Measurements from ENCODE around the gene SRCAP. TPM values are rescaled to one million over a fixed set of nuclear protein-coding genes. Genes with fewer than 3 reads are reported as not detected.

SRCAP gene
- total and polyA plus RNA-seq, 2 experiments from 2014 or later, result 15.3 to 33.6 TPM

- Histone ChIP-seq H3K27me3 (no peaks in the 10 kb centered on the region), H3K36me3 (replicated peaks; ENCODE audit: insufficient read depth, low read depth) (no peaks in the 10 kb centered on the region), H3K9me2 (replicated peaks; ENCODE audit: insufficient read depth) (no peaks in the 10 kb centered on the region), H4K20me1 (ENCODE audit: insufficient read depth, poor library complexity, severe bottlenecking) (peaks cover 6% of the 10 kb centered on the region), H3K4me3 (peak overlapping the region; percentile 95), H3K9me3 (ENCODE audit: low read depth) (no peaks in the 10 kb centered on the region), H3K4me2 (peak overlapping the region; percentile 97), H3K27ac (peak overlapping the region; percentile 98), H3K79me2 (peaks cover 47% of the 10 kb centered on the region), H2AFZ (no peak overlapping the region), H3K4me1 (ENCODE audit: insufficient read depth) (peaks cover 20% of the 10 kb centered on the region)
- 86% methylated on average over 7 of the region's 7 CpGs for WGBS (ENCODE audit: low lambda C conversion rate, missing lambda C conversion rate)
- TF ChIP-seq EZH2phosphoT487 (IDR thresholded peaks at IDR 0.05; ENCODE audit: low read depth, severe bottlenecking, unreplicated experiment), result no peak
- no peak for TF ChIP-seq CTCF (IDR thresholded peaks at IDR 0.05; ENCODE audit: poor library complexity)
- TF ChIP-seq EZH2 (IDR thresholded peaks at IDR 0.05; ENCODE audit: borderline replicate concordance), result no peak
- DNase-seq (ENCODE audit: low spot score), result peak; percentile 32
Observed at GRCh38 chr16:30785126-30786106, 86.4 kb downstream of the SRCAP start.

GRCh38 chr16:30786115-30786935 lies 87.4 kb downstream of the SRCAP start:
- H3K9me3 ChIP-seq (ENCODE audit: low read depth), result no peaks in the 10 kb centered on the region
- TF ChIP-seq EZH2phosphoT487 (IDR thresholded peaks at IDR 0.05; ENCODE audit: low read depth, severe bottlenecking, unreplicated experiment), result no peak
- no peak for TF ChIP-seq CTCF (IDR thresholded peaks at IDR 0.05; ENCODE audit: poor library complexity)
- no peak for TF ChIP-seq EZH2 (IDR thresholded peaks at IDR 0.05; ENCODE audit: borderline replicate concordance)
- H3K4me3 ChIP-seq, result peak overlapping the region; percentile 95
- H2AFZ ChIP-seq, result peak overlapping the region; percentile 99
- no peaks in the 10 kb centered on the region for H3K27me3 ChIP-seq
- 10% methylated on average over 18 of the region's 57 CpGs for WGBS (ENCODE audit: low lambda C conversion rate, missing lambda C conversion rate)
- peak; percentile 88 for DNase-seq (ENCODE audit: low spot score)
- H3K27ac ChIP-seq, result peak overlapping the region; percentile 98
- H4K20me1 ChIP-seq (ENCODE audit: insufficient read depth, poor library complexity, severe bottlenecking), result peaks cover 6% of the 10 kb centered on the region
- peaks cover 46% of the 10 kb centered on the region for H3K79me2 ChIP-seq
- no peaks in the 10 kb centered on the region for H3K36me3 ChIP-seq (replicated peaks; ENCODE audit: insufficient read depth, low read depth)
- peak overlapping the region; percentile 97 for H3K4me2 ChIP-seq
- H3K9me2 ChIP-seq (replicated peaks; ENCODE audit: insufficient read depth), result no peaks in the 10 kb centered on the region
- peaks cover 20% of the 10 kb centered on the region for H3K4me1 ChIP-seq (ENCODE audit: insufficient read depth)

GRCh38 chr16:30786936-30787612 lies 88.1 kb downstream of the SRCAP start, which contains the start of gene ZNF629:
TSS of gene ZNF629 (minus strand) at chr16:30787205. CDS start at chr16:30784482, 2,723 bp downstream.
- WGBS (ENCODE audit: low lambda C conversion rate, missing lambda C conversion rate), result under 1% methylated on average over 25 of the region's 37 CpGs

More at GRCh38 chr16:30786936-30787612, 88.1 kb downstream of the SRCAP start, which contains the start of gene ZNF629:
- Histone ChIP-seq H3K27me3 (no peaks in the 10 kb centered on the region), H3K4me2 (peak within 1 kb of the TSS; percentile 97), H3K9me2 (replicated peaks; ENCODE audit: insufficient read depth) (no peaks in the 10 kb centered on the region), H2AFZ (peak within 1 kb of the TSS; percentile 99), H3K79me2 (peaks cover 40% of the 10 kb centered on the region), H3K4me3 (peak within 1 kb of the TSS; percentile 95), H3K36me3 (replicated peaks; ENCODE audit: insufficient read depth, low read depth) (no peaks in the 10 kb centered on the region), H3K27ac (peak within 1 kb of the TSS; percentile 98), H4K20me1 (ENCODE audit: insufficient read depth, poor library complexity, severe bottlenecking) (peaks cover 6% of the 10 kb centered on the region), H3K9me3 (ENCODE audit: low read depth) (no peaks in the 10 kb centered on the region), H3K4me1 (ENCODE audit: insufficient read depth) (peaks cover 20% of the 10 kb centered on the region)
- TF ChIP-seq EZH2phosphoT487 (IDR thresholded peaks at IDR 0.05; ENCODE audit: low read depth, severe bottlenecking, unreplicated experiment) (no peak), EZH2 (IDR thresholded peaks at IDR 0.05; ENCODE audit: borderline replicate concordance) (no peak), CTCF (IDR thresholded peaks at IDR 0.05; ENCODE audit: poor library complexity) (no peak)
- DNase-seq (ENCODE audit: low spot score), result peak; percentile 87

Data from hepatocyte (in vitro differentiated cells).